ENCODE results near the gene CYB561.
"Not testable (repeated sequence)": the region's sequence is repeated elsewhere in the genome, so short reads cannot be mapped to it uniquely, and the experiment has no call there.

CYB561 gene

GRCh38 chr17:63478814-63479494 lies 32.8 kb upstream of the CYB561 start:
- no peak for FAIRE-seq

GRCh38 chr17:63477480-63478440 lies 31.7 kb upstream of the CYB561 start:
- no peak for FAIRE-seq

GRCh38 chr17:63476854-63477479 lies 30.9 kb upstream of the CYB561 start, which contains the start of gene ACE:
Gene ACE, plus strand, starts transcription at chr17:63477061. Its CDS starts 34 bp downstream, at chr17:63477095.
- no peak for FAIRE-seq

GRCh38 chr17:63476459-63476853 lies 30.4 kb upstream of the CYB561 start:
- no peak for FAIRE-seq

GRCh38 chr17:63475491-63476412 lies 29.6 kb upstream of the CYB561 start:
- no peak for FAIRE-seq

GRCh38 chr17:63474586-63475460 lies 28.7 kb upstream of the CYB561 start:
- no peak for FAIRE-seq

- FAIRE-seq: no peak
Observed at GRCh38 chr17:63474174-63474573, 28.1 kb upstream of the CYB561 start.

GRCh38 chr17:63468099-63468498 lies 22.0 kb upstream of the CYB561 start:
- not testable (repeated sequence) for FAIRE-seq

GRCh38 chr17:63464691-63465236 lies 18.7 kb upstream of the CYB561 start:
- no peak for FAIRE-seq

GRCh38 chr17:63463771-63464170 lies 17.7 kb upstream of the CYB561 start:
- FAIRE-seq: no peak

GRCh38 chr17:63460018-63460417 lies 13.9 kb upstream of the CYB561 start:
- no peak for FAIRE-seq

- no peak for FAIRE-seq
Observed at GRCh38 chr17:63458478-63458877, 12.4 kb upstream of the CYB561 start.

- FAIRE-seq: no peak
Observed at GRCh38 chr17:63455417-63455816, 9.3 kb upstream of the CYB561 start.

- FAIRE-seq: no peak
Observed at GRCh38 chr17:63454915-63455314, 8.8 kb upstream of the CYB561 start.

- FAIRE-seq: not testable (repeated sequence)
Observed at GRCh38 chr17:63454357-63454756, 8.3 kb upstream of the CYB561 start.

GRCh38 chr17:63452962-63453551 lies 7.0 kb upstream of the CYB561 start:
- FAIRE-seq: no peak

GRCh38 chr17:63452046-63452961 lies 6.2 kb upstream of the CYB561 start:
- no peak for FAIRE-seq

GRCh38 chr17:63451150-63451549 lies 5.0 kb upstream of the CYB561 start:
- no peak for FAIRE-seq

GRCh38 chr17:63450551-63450950 lies 4.4 kb upstream of the CYB561 start:
- FAIRE-seq: no peak
